Parathyroid adenoma (tissue), 2 donors: ENCODE results near the gene NAA50.

Experiments
- H2AFZ ChIP-seq: fragments of 300-600 bp; sonication (generic); one replicate; pipeline ENCODE4 v1.7.0; 2017; ENCODE audit warnings: antibody characterized with exemption, mild to moderate bottlenecking
- H3K27ac ChIP-seq: fragments of 300-600 bp; sonication (generic); one replicate; pipeline ENCODE4 v1.7.0; 2017
- H3K27me3 ChIP-seq: fragments of 300-600 bp; sonication (generic); one replicate; pipeline ENCODE4 v1.7.0; 2017; ENCODE audit warnings: low read length; ENCODE audit not compliant: control insufficient read depth, insufficient read depth
- H3K36me3 ChIP-seq: fragments of 300-600 bp; sonication (generic); one replicate; pipeline ENCODE4 v1.7.0; 2017; ENCODE audit warnings: low read length; ENCODE audit not compliant: control insufficient read depth, insufficient read depth
- H3K4me1 ChIP-seq: fragments of 300-600 bp; sonication (generic); one replicate; pipeline ENCODE4 v1.7.0; 2017; ENCODE audit warnings: control low read depth
- H3K4me2 ChIP-seq: fragments of 300-600 bp; sonication (generic); one replicate; pipeline ENCODE4 v1.7.0; 2017; ENCODE audit warnings: low read length
- H3K4me3 ChIP-seq: fragments of 300-600 bp; sonication (generic); one replicate; pipeline ENCODE4 v1.7.0; 2017; ENCODE audit warnings: low read depth, low read length
- H3K79me2 ChIP-seq: fragments of 300-600 bp; sonication (generic); one replicate; pipeline ENCODE4 v1.7.0; 2017; ENCODE audit warnings: control low read depth
- H3K9ac ChIP-seq: fragments of 300-600 bp; sonication (generic); one replicate; pipeline ENCODE4 v1.7.0; 2017; ENCODE audit warnings: mild to moderate bottlenecking
- H3K9me3 ChIP-seq: fragments of 300-600 bp; sonication (generic); one replicate; pipeline ENCODE4 v1.7.0; 2017; ENCODE audit warnings: low read length; ENCODE audit not compliant: control insufficient read depth
- CTCF ChIP-seq: fragments of 300-600 bp; sonication (generic); IDR thresholded peaks from one replicate; pipeline ENCODE4 v1.7.0; 2017; ENCODE audit warnings: antibody characterized with exemption, mild to moderate bottlenecking
- donor health status: primary hyperparathyroidism.

NAA50 gene

DNA sequence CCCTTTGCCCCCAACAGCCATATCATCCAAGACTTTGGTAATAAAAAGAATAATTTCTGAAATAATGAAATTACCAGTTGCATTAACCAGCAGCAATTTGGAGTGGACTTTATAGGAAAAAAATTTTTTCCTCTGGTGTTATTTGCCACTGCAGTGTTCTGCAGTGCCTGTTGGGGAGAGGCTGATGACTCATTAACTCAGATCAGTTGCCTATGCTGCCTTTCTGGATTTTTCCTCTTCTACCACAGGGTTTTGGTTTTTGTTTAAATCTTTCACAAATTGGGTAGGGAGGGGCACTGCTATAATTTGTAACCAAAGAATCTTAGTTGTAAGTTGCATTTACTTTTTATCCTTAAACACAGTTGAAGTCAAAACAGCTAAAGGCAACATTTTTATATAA is 23.5 kb upstream of the NAA50 start:
- Histone ChIP-seq H3K27ac (no peak overlapping the region), H3K36me3 (no peaks in the 10 kb centered on the region), H3K4me3 (no peak overlapping the region), H3K4me2 (no peak overlapping the region), H3K27me3 (no peaks in the 10 kb centered on the region), H3K9me3 (no peaks in the 10 kb centered on the region), H3K9ac (no peak overlapping the region), H2AFZ (no peak overlapping the region), H3K79me2 (peaks cover 26% of the 10 kb centered on the region), H3K4me1 (peaks cover 10% of the 10 kb centered on the region)
- TF ChIP-seq CTCF: no peak

DNA sequence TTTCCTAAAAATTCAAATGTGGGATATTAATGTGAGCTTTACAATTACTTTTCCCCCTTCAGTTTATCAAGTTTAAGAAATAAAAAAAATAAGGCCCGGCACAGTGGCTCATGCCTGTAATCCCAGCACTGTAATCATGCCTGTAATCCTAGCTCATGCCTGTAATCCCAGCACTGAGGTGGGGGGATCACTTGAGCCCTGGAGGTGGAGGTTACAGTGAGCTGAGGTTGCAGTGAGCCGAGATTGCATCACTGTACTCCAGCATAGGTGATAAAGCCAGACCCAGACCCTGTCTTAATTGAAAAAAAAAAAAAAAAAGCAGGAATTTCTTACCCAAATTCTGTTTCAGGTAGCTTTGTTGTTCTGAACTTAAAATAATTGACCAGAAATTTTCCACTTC is 18.6 kb upstream of the NAA50 start:
- Histone ChIP-seq H3K4me3 (no peak overlapping the region), H3K27me3 (no peaks in the 10 kb centered on the region), H3K4me1 (peaks cover 3% of the 10 kb centered on the region), H3K36me3 (no peaks in the 10 kb centered on the region), H3K9me3 (no peaks in the 10 kb centered on the region), H3K9ac (no peak overlapping the region), H3K79me2 (peaks cover 31% of the 10 kb centered on the region), H3K27ac (no peak overlapping the region), H2AFZ (no peak overlapping the region), H3K4me2 (no peak overlapping the region)
- no peak for TF ChIP-seq CTCF

DNA sequence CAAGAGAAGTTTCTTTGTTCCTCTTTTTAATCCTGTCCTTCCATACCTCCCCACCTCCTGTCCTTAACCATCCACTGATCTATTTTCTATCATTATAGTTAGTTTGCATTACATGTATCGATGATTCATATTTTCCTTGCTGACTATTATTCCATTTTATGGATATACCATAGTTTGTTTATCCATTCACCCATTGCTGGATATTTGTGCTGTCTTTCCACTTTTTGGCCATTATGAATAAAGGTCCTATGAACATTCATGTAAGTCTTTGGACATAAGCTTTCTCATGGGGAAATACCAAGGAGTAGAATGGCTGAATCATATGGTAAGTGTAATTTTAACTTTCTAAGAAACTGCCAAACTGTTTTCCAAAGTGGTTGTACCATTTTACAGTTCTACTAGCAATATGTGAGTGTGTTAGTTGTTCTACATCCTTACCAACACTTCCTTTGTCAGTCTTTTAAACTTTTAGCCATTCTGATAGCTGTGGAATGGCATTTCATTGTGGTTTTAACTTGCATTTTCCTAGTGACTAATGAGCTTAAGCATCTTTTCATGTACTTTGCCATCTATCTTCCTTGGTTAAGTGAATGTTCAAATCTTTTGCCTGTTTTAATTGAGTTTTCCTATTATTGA is 12.5 kb upstream of the NAA50 start:
- Histone ChIP-seq H2AFZ (no peak overlapping the region), H3K27ac (no peak overlapping the region), H3K4me2 (no peak overlapping the region), H3K27me3 (no peaks in the 10 kb centered on the region), H3K4me1 (no peaks in the 10 kb centered on the region), H3K9me3 (no peaks in the 10 kb centered on the region), H3K79me2 (peaks cover 54% of the 10 kb centered on the region), H3K4me3 (no peak overlapping the region), H3K9ac (no peak overlapping the region), H3K36me3 (no peaks in the 10 kb centered on the region)
- no peak for TF ChIP-seq CTCF

GRCh38 chr3:113754494-113755159 is 8.6 kb upstream of the NAA50 start:
- no peak overlapping the region for H3K4me2 ChIP-seq
- no peaks in the 10 kb centered on the region for H3K9me3 ChIP-seq
- H2AFZ ChIP-seq: no peak overlapping the region
- no peaks in the 10 kb centered on the region for H3K27me3 ChIP-seq
- H3K9ac ChIP-seq: no peak overlapping the region
- peaks cover 3% of the 10 kb centered on the region for H3K4me1 ChIP-seq
- H3K36me3 ChIP-seq: no peaks in the 10 kb centered on the region
- no peak overlapping the region for H3K27ac ChIP-seq
- no peak overlapping the region for H3K4me3 ChIP-seq
- no peak for TF ChIP-seq CTCF
- H3K79me2 ChIP-seq: peaks cover 52% of the 10 kb centered on the region
